Neuronal stem cell (in vitro differentiated cells): ENCODE data around the gene SMPD4.
"Not testable (repeated sequence)": the region's sequence is repeated elsewhere in the genome, so short reads cannot be mapped to it uniquely, and the experiment has no call there.

Experiments
- DNase-seq: peaks from one replicate; pipeline ENCODE4 v3.0.0-alpha.2; 2013; ENCODE audit warnings: low spot score
- H2AFZ ChIP-seq: one replicate; pipeline ENCODE4 v1.6.1; 2013; ENCODE audit warnings: mild to moderate bottlenecking, low read length, inconsistent platforms
- H2AK5ac ChIP-seq: 2 replicates; pipeline ENCODE4 v1.6.1; 2013; ENCODE audit warnings: low read depth, mild to moderate bottlenecking, inconsistent platforms, low read length, moderate library complexity, mixed read lengths
- H2BK120ac ChIP-seq: 2 replicates; pipeline ENCODE4 v1.6.1; 2013; ENCODE audit warnings: low read depth, mild to moderate bottlenecking, inconsistent platforms, low read length, moderate library complexity, mixed read lengths
- H2BK12ac ChIP-seq: one replicate; pipeline ENCODE4 v1.6.1; 2013; ENCODE audit warnings: low read length, inconsistent platforms
- H2BK15ac ChIP-seq: 2 replicates; pipeline ENCODE4 v1.6.1; 2013; ENCODE audit warnings: mild to moderate bottlenecking, low read length, inconsistent platforms, mixed read lengths
- H2BK5ac ChIP-seq: one replicate; pipeline ENCODE4 v1.6.1; 2013; ENCODE audit warnings: inconsistent platforms, mild to moderate bottlenecking, low read length, moderate library complexity
- H3K14ac ChIP-seq: one replicate; pipeline ENCODE4 v1.6.1; 2013; ENCODE audit warnings: low read length, inconsistent platforms
- H3K18ac ChIP-seq: 2 replicates; pipeline ENCODE4 v1.6.1; 2013; ENCODE audit warnings: low read length, inconsistent platforms
- H3K23ac ChIP-seq: 2 replicates; pipeline ENCODE4 v1.6.1; 2013; ENCODE audit warnings: low read depth, mild to moderate bottlenecking, mixed read lengths, low read length, inconsistent platforms; ENCODE audit not compliant: poor library complexity
- H3K27ac ChIP-seq: replicated peaks from 3 replicates; pipeline ENCODE4 v1.5.1; 2013; ENCODE audit warnings: low read length, inconsistent platforms
- H3K27me3 ChIP-seq, 3 experiments: 2 replicates each; pipeline ENCODE4 v1.6.1; 2013; ENCODE audit warnings: low read length in 3 of 3, mild to moderate bottlenecking in 2 of 3, inconsistent platforms in 1 of 3, low read depth in 1 of 3, mixed read lengths in 1 of 3, moderate library complexity in 1 of 3; ENCODE audit not compliant: control insufficient read depth in 3 of 3, insufficient read depth in 3 of 3
- H3K36me3 ChIP-seq, 2 donors: replicated peaks in 1 of 2; 2 replicates each; pipeline ENCODE4 v1.6.1; 2013; ENCODE audit warnings: low read length in 2 of 2; ENCODE audit not compliant: control insufficient read depth in 2 of 2, insufficient read depth in 2 of 2
- H3K4ac ChIP-seq: 2 replicates; pipeline ENCODE4 v1.6.1; 2013; ENCODE audit warnings: inconsistent platforms, mild to moderate bottlenecking, low read length, moderate library complexity
- H3K4me1 ChIP-seq, 2 donors: 1 replicate in 1 of 2; 2 replicates in 1 of 2; pipeline ENCODE4 v1.6.1; 2013; ENCODE audit warnings: low read length in 2 of 2, low read depth in 1 of 2; ENCODE audit not compliant: control insufficient read depth in 2 of 2, insufficient read depth in 1 of 2
- H3K4me2 ChIP-seq: one replicate; pipeline ENCODE4 v1.6.1; 2013; ENCODE audit warnings: mild to moderate bottlenecking, low read length, inconsistent platforms; ENCODE audit not compliant: insufficient read depth, poor library complexity, severe bottlenecking
- H3K4me3 ChIP-seq, 2 donors: 2 replicates each; pipeline ENCODE4 v1.5.1; 2013; ENCODE audit warnings: low read length in 2 of 2, mild to moderate bottlenecking in 2 of 2, inconsistent platforms in 1 of 2, moderate library complexity in 1 of 2
- H3K79me1 ChIP-seq: one replicate; pipeline ENCODE4 v1.6.1; 2013; ENCODE audit warnings: low read depth, mild to moderate bottlenecking, inconsistent platforms, low read length, moderate library complexity
- H3K9ac ChIP-seq: one replicate; pipeline ENCODE4 v1.6.1; 2013; ENCODE audit warnings: mild to moderate bottlenecking, low read depth, low read length, inconsistent platforms; ENCODE audit not compliant: poor library complexity
- H3K9me3 ChIP-seq, 2 donors: replicated peaks in 1 of 2; 2 replicates each; pipeline versions ENCODE3 to v1.6.1; 2013; ENCODE audit warnings: low read length in 2 of 2, mild to moderate bottlenecking in 2 of 2, inconsistent platforms in 1 of 2, low read depth in 1 of 2, mixed read lengths in 1 of 2, moderate library complexity in 1 of 2; ENCODE audit not compliant: control insufficient read depth in 2 of 2, insufficient read depth in 1 of 2
- H4K8ac ChIP-seq: one replicate; pipeline ENCODE4 v1.6.1; 2013; ENCODE audit warnings: low read depth, mild to moderate bottlenecking, inconsistent platforms, low read length, moderate library complexity
- H4K91ac ChIP-seq: one replicate; pipeline ENCODE4 v1.6.1; 2013; ENCODE audit warnings: low read length, low read depth, mild to moderate bottlenecking, inconsistent platforms; ENCODE audit not compliant: poor library complexity
- WGBS, 2 donors: extraction: QIAGEN DNeasy Blood & Tissue Kit; methylation state at CpG; one replicate each; pipeline ENCODE4 v1.1.7; 2013; ENCODE audit warnings: missing lambda C conversion rate in 2 of 2, mixed read lengths in 1 of 2; ENCODE audit not compliant: insufficient read length in 2 of 2, insufficient replicate concordance in 1 of 2; ENCODE audit errors: extremely low coverage in 2 of 2; 5-methylcytosine and 5-hydroxymethylcytosine counted together

Gene SMPD4

DNA sequence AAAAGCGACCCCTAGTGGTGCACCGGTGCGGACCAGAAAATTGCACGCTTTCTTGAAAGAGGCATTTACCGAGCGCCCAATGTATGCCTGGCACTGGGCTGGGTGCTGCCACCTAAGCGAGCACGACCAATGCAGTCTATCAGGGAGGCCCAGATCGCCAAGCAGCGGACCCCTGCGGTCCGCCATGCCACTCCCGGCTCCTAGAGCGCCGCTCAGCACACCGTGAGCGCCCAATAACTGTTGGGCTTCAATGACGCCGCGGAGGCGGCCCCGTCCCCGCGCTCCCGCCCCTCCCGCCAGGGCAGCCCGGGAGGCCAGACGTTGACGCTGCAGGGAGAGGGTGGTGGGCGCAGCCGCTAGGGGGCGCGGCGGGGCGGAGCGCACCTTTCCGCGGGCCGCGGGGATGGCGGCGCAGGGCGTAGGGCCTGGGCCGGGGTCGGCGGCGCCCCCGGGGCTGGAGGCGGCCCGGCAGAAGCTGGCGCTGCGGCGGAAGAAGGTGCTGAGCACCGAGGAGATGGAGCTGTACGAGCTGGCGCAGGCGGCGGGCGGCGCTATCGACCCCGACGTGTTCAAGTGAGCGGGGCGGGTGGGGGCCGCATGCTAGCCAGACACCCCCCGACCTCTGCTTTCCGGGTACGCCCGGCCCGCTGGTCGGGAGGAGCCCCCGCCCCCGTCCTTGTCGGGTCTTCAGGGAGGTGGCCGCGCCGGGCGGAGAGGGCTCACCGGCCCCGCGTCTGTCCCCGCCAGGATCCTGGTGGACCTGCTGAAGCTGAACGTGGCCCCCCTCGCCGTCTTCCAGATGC, 679 bp upstream of the SMPD4 start, which contains the start of gene MZT2B:
Gene MZT2B, plus strand, starts transcription at position 383 of the 803 bp plus-strand sequence. Its CDS starts 21 bp downstream, at position 404.
- not testable (repeated sequence) for H3K9me3 ChIP-seq, H3K4ac ChIP-seq, H3K79me1 ChIP-seq, H2BK15ac ChIP-seq, H2AK5ac ChIP-seq, H2BK12ac ChIP-seq, H3K27me3 ChIP-seq, H4K91ac ChIP-seq, H2BK120ac ChIP-seq
- peaks cover 6 to 29% of the 10 kb centered on the region in 2 donors for H3K36me3 ChIP-seq
- peak within 1 kb of the TSS; percentile 53 for H2BK5ac ChIP-seq
- peak within 1 kb of the TSS; percentile 75 for H3K27ac ChIP-seq
- peak within 1 kb of the TSS; percentile 98 for H3K18ac ChIP-seq
- peaks cover 17 to 19% of the 10 kb centered on the region in 2 donors for H3K4me1 ChIP-seq
- peak; percentile 84 for DNase-seq
- H3K23ac ChIP-seq, result peak within 1 kb of the TSS; percentile 89
- H3K4me2 ChIP-seq, result peak within 1 kb of the TSS; percentile 77
- peak within 1 kb of the TSS; percentile 56 for H3K14ac ChIP-seq
- peak within 1 kb of the TSS; percentile 96 to 99 for H3K4me3 ChIP-seq
- peak within 1 kb of the TSS; percentile 97 for H2AFZ ChIP-seq
- peak within 1 kb of the TSS; percentile 90 for H3K9ac ChIP-seq
- no CpG with 5 or more reads among the region's 86 CpGs for WGBS, 2 donors
- peak within 1 kb of the TSS; percentile 82 for H4K8ac ChIP-seq

DNA sequence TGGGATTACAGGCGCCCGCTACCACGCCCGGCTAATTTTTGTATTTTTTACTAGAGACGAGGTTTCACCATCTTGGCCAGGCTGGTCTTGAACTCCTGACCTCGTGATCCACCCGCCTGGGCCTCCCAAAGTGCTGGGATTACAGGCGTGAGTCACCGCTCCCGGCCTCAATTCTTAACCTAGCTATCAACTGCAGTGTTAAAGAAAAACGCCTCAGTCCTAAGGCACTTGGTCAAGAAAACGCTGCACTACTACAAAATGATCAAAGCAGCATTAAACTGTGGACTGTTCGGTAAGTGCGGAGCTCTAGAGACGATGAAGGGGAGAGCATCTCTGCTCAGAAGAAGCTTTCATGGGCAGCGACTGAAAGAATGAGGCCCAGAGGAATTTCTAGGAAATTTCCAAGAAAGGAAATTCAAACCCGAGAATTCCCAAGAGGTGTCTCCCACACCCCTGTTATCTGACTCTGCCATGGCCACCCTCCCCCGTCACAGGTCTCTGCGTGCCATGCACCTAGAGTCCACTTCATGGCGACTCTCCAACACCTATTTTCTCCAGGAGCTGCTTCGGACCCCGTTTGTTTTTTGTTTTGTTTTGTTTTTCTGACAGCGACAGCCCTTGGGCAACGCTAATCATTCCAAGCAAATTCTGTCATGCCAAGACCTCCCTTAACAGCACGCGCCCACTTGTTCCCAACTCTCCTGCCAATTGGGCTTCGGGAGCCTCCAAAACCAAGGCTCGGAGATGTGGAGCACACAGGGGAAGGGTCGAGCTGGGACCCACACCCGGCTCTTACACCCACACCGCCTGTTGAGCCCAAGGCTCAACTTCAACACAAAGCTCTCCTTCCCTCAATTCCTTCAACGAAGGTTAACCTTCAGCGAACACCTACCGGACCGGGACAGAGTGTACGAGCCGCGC, 738 bp downstream of the SMPD4 start:
- Histone ChIP-seq H2AFZ (peak overlapping the region; percentile 97), H3K9ac (peak overlapping the region; percentile 90), H3K4me2 (peak overlapping the region; percentile 67), H3K36me3 (peaks cover 4 to 32% of the 10 kb centered on the region in 2 donors), H3K18ac (peak overlapping the region; percentile 27), H3K4me3 (peak overlapping the region; percentile 96 to 99), H3K4me1 (peaks cover 17 to 19% of the 10 kb centered on the region in 2 donors), H3K23ac (peak overlapping the region; percentile 37)
- not testable (repeated sequence) for H3K27me3 ChIP-seq, H4K8ac ChIP-seq, H2BK12ac ChIP-seq, H3K4ac ChIP-seq, H3K79me1 ChIP-seq, H2BK120ac ChIP-seq, DNase-seq, H3K27ac ChIP-seq, H4K91ac ChIP-seq, H3K9me3 ChIP-seq, H2AK5ac ChIP-seq, H3K14ac ChIP-seq, H2BK5ac ChIP-seq, H2BK15ac ChIP-seq
- no CpG with 5 or more reads among the region's 38 CpGs for WGBS, 2 donors

GRCh38 chr2:130174866-130175265, 6.5 kb downstream of the SMPD4 start:
- not testable (repeated sequence) for H2AFZ ChIP-seq, H2BK12ac ChIP-seq, H3K4me2 ChIP-seq, H2BK120ac ChIP-seq, H3K79me1 ChIP-seq, H3K23ac ChIP-seq, H2AK5ac ChIP-seq, H3K4me1 ChIP-seq, H2BK5ac ChIP-seq, H3K27me3 ChIP-seq, H3K4me3 ChIP-seq, H3K18ac ChIP-seq, H2BK15ac ChIP-seq, H4K8ac ChIP-seq, H3K9me3 ChIP-seq, H3K27ac ChIP-seq, H4K91ac ChIP-seq, H3K4ac ChIP-seq, DNase-seq, H3K14ac ChIP-seq, H3K9ac ChIP-seq
- H3K36me3 ChIP-seq, result peaks cover 15 to 77% of the 10 kb centered on the region in 2 donors
- no CpG with 5 or more reads among the region's 5 CpGs for WGBS, 2 donors

DNA sequence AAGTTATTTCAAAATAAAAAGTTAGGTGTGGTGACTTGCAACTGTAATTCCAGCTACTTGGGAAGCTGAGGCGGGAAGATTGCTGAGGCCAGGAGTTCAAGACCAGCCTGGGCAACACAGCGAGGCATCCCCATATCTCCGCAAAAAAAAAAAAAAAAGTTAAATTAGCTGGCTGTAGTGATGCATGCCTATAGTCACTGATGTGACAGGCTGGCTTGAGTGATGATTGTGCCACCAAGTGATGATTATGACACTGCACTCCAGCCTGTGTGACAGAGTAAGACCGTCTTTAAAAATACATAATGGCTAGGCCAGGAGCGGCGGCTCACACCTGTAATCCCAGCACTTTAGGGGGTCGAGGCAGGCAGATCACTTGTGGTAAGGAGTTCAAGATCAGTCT, 11.5 kb downstream of the SMPD4 start:
- no peak for DNase-seq

More for the DNA sequence above, 11.5 kb downstream of the SMPD4 start:
- Histone ChIP-seq H3K23ac (no peak overlapping the region), H4K91ac (no peak overlapping the region), H3K27ac (no peak overlapping the region), H3K9ac (no peak overlapping the region), H2BK12ac (no peak overlapping the region), H3K9me3 (no peaks in the 10 kb centered on the region), H2BK15ac (no peak overlapping the region), H4K8ac (no peak overlapping the region), H2AK5ac (no peak overlapping the region), H3K36me3 (peaks cover 28 to 94% of the 10 kb centered on the region in 2 donors), H2AFZ (no peak overlapping the region), H3K14ac (no peak overlapping the region), H3K4me2 (no peak overlapping the region), H3K4me1 (no peaks in the 10 kb centered on the region), H3K79me1 (peaks cover 5% of the 10 kb centered on the region), H2BK120ac (no peak overlapping the region), H3K4me3 (no peak overlapping the region), H2BK5ac (no peak overlapping the region), H3K4ac (no peak overlapping the region), H3K18ac (no peak overlapping the region), H3K27me3 (no peaks in the 10 kb centered on the region)
- WGBS, 2 donors, result no CpG with 5 or more reads among the region's 7 CpGs
